Endodermal cell (in vitro differentiated cells): ENCODE data around the gene AQP4. TPM values are rescaled to one million over a fixed set of nuclear protein-coding genes. Genes with fewer than 3 reads are reported as not detected.

Experiments
- DNase-seq: peaks from one replicate; pipeline ENCODE4 v3.0.0-alpha.2; 2017
- H3K27ac ChIP-seq: 2 replicates; pipeline ENCODE4 v1.5.1; 2013; ENCODE audit warnings: mild to moderate bottlenecking, low read depth, low read length, moderate library complexity
- H3K27me3 ChIP-seq: 2 replicates; pipeline ENCODE4 v1.6.1; 2013; ENCODE audit warnings: mild to moderate bottlenecking, low read length, moderate library complexity; ENCODE audit not compliant: insufficient read depth, control insufficient read depth, poor library complexity, severe bottlenecking
- H3K36me3 ChIP-seq: 2 replicates; pipeline ENCODE4 v1.7.0; 2013; ENCODE audit warnings: mild to moderate bottlenecking, low read length, moderate library complexity; ENCODE audit not compliant: control insufficient read depth, insufficient read depth
- H3K4me1 ChIP-seq: one replicate; pipeline ENCODE4 v1.7.0; 2013; ENCODE audit warnings: low read length; ENCODE audit not compliant: control insufficient read depth, insufficient read depth
- H3K4me3 ChIP-seq: 2 replicates; pipeline ENCODE4 v1.5.1; 2013; ENCODE audit warnings: mild to moderate bottlenecking, low read length, moderate library complexity
- H3K9ac ChIP-seq: 2 replicates; pipeline ENCODE4 v1.6.1; 2013; ENCODE audit warnings: mild to moderate bottlenecking, low read length, moderate library complexity; ENCODE audit not compliant: poor library complexity, severe bottlenecking; ENCODE audit errors: extremely low read depth
- H3K9me3 ChIP-seq: 2 replicates; pipeline ENCODE4 v1.6.1; 2013; ENCODE audit warnings: mild to moderate bottlenecking, low read length, moderate library complexity; ENCODE audit not compliant: control insufficient read depth
- H3K27ac Mint-ChIP-seq: 2 replicates; pipeline ENCODE4 v1.8.0; 2020; ENCODE audit warnings: mixed read lengths
- H3K27me3 Mint-ChIP-seq: 2 replicates; pipeline ENCODE4 v1.8.0; 2021; ENCODE audit warnings: mild to moderate bottlenecking, mixed read lengths; ENCODE audit not compliant: insufficient read depth
- H3K36me3 Mint-ChIP-seq: 2 replicates; pipeline ENCODE4 v1.8.0; 2020; ENCODE audit warnings: low read depth, mixed read lengths
- H3K4me1 Mint-ChIP-seq: 2 replicates; pipeline ENCODE4 v1.8.0; 2020; ENCODE audit warnings: mixed read lengths
- H3K4me3 Mint-ChIP-seq: 2 replicates; pipeline ENCODE4 v1.8.0; 2020; ENCODE audit warnings: mild to moderate bottlenecking, moderate library complexity, mixed read lengths
- H3K9me3 Mint-ChIP-seq: 2 replicates; pipeline ENCODE4 v1.8.0; 2020; ENCODE audit warnings: mild to moderate bottlenecking, mixed read lengths
- CTCF ChIP-seq: fragments of 200-600 bp; sonication (generic); conservative IDR thresholded peaks from 2 replicates; pipeline ENCODE4 v1.5.0; 2021; ENCODE audit warnings: antibody characterized with exemption, mild to moderate bottlenecking
- WGBS, 2 experiments: methylation state at CpG; one replicate each; pipeline versions ENCODE4 v1.1.5 to v1.1.7; 2013; ENCODE audit warnings: missing lambda C conversion rate in 2 of 2, mixed read lengths in 1 of 2; ENCODE audit not compliant: insufficient coverage in 1 of 2, insufficient read length in 1 of 2; 5-methylcytosine and 5-hydroxymethylcytosine counted together
- total RNA-seq, 2 donors: library from RNA; stranded (reverse); fragmentation: NEBNext Ultra II Directional in 1 of 2; extraction: Animal tissue kit (Norgen Biotek cat#: 25700) in 1 of 2; gene quantifications; 2 replicates in 1 of 2; 3 replicates in 1 of 2; pipeline ENCODE4 v1.2.1, GENCODE V29; 2021

Gene AQP4
- total RNA-seq, 2 donors from 2014 or later = 2.1 to 10.2 TPM

DNA sequence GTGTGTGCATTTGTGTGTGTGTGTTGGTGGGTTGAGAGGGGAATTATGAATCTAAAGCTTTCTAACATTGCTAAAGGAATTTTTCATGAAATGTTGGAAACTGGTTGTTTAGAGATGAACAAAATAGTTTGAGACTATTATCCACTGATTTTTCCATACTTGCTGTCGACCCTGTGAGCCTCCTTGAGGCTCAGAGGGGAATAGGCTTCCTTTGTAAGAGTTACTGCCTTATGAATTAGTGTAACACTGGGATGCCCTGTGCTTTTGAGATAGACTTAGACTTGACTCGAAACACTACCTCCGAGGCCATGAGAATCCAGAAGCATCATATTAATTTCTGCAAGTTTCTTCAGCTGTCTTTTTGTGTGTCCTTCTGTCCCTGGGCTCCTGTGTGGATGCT is 37.9 kb downstream of the AQP4 start:
- no peaks in the 10 kb centered on the region for H3K9me3 ChIP-seq
- peaks cover 49% of the 10 kb centered on the region for H3K27me3 Mint-ChIP-seq

DNA sequence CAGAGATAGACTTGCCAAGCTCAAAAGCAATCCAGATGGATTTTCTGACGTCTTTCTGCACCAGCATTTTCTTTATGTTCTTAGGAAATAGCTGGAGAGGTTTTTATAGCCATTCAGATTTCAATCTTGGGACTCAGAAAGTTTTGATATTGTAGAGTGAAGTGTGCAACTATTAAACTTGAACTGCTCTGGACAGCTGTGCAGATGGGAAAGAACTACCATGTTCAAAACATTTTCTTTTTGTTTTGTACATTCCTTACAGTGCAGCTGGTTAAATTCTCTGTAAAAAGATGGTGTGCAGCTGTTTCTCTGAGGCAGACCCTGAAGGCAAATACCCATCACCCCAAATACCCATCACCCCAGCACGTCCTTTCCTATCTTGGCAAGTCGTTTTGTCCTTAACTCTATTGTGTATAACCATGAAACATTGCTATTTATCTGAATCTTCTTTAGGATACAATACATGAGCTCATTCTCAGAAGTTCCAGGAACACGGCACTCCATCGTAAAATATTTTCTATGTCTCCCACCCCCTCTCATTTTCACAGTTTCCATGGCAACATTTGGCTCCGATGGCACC is 38.8 kb downstream of the AQP4 start:
- no peak overlapping the region for H3K9ac ChIP-seq
- no peak overlapping the region for H3K27ac ChIP-seq
- H3K4me1 ChIP-seq = no peaks in the 10 kb centered on the region
- no peak for DNase-seq
- H3K36me3 ChIP-seq = no peaks in the 10 kb centered on the region
- Mint-ChIP-seq H3K4me1 (no peaks in the 10 kb centered on the region), H3K27ac (no peak overlapping the region), H3K27me3 (peaks cover 41% of the 10 kb centered on the region), H3K4me3 (no peak overlapping the region), H3K36me3 (no peaks in the 10 kb centered on the region), H3K9me3 (peaks cover 2% of the 10 kb centered on the region)
- 94% methylated on average over 4 to 6 of the region's 6 CpGs for WGBS, 2 experiments
- peaks cover 15% of the 10 kb centered on the region for H3K27me3 ChIP-seq
- H3K4me3 ChIP-seq = no peak overlapping the region
- H3K9me3 ChIP-seq = no peaks in the 10 kb centered on the region
- no peak for TF ChIP-seq CTCF

More for the DNA sequence above, 37.9 kb downstream of the AQP4 start:
- Mint-ChIP-seq H3K36me3 (no peaks in the 10 kb centered on the region), H3K27ac (no peak overlapping the region), H3K4me1 (no peaks in the 10 kb centered on the region), H3K4me3 (no peak overlapping the region), H3K9me3 (peaks cover 2% of the 10 kb centered on the region)
- no peak overlapping the region for H3K9ac ChIP-seq
- DNase-seq = no peak
- peaks cover 23% of the 10 kb centered on the region for H3K27me3 ChIP-seq
- no peaks in the 10 kb centered on the region for H3K4me1 ChIP-seq
- peak; percentile 67 for TF ChIP-seq CTCF
- no peak overlapping the region for H3K27ac ChIP-seq
- no peaks in the 10 kb centered on the region for H3K36me3 ChIP-seq
- 73 to 84% methylated on average over 3 of the region's 3 CpGs for WGBS, 2 experiments
- H3K4me3 ChIP-seq = no peak overlapping the region

DNA sequence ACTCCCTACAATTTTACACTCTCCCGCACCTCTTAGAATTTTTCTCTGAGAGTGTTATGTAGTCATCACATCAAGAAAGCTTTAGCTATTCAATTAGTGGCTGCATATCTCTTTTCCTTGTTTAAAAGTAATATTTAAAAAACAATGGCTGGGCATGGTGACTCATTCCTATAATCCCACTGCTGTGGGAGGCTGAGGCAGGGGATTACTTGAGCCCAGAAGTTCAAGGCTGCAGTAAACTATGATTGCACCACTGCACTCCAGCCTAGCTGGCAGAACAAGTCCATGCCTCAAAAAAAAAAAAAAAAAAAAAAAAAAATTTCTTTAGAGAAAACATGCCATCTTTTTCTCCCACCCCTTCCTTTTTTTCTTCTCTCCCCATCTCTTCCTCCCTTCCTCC is 44.3 kb downstream of the AQP4 start:
- TF ChIP-seq CTCF = no peak
- Histone ChIP-seq H3K4me3 (no peak overlapping the region), H3K27ac (no peak overlapping the region), H3K9ac (no peak overlapping the region), H3K9me3 (peaks cover 19% of the 10 kb centered on the region), H3K36me3 (no peaks in the 10 kb centered on the region), H3K4me1 (no peaks in the 10 kb centered on the region), H3K27me3 (no peaks in the 10 kb centered on the region)
- WGBS, 2 experiments = no CpG with 5 or more reads among the region's 1 CpG
- no peaks in the 10 kb centered on the region for H3K36me3 Mint-ChIP-seq
- no peak overlapping the region for H3K27ac Mint-ChIP-seq
- no peak for DNase-seq
- peaks cover 3% of the 10 kb centered on the region for H3K4me1 Mint-ChIP-seq
- H3K9me3 Mint-ChIP-seq = peaks cover 8% of the 10 kb centered on the region
- H3K27me3 Mint-ChIP-seq = peaks cover 5% of the 10 kb centered on the region
- H3K4me3 Mint-ChIP-seq = no peak overlapping the region
